ENCODE measurements around the gene MCHR2.

GRCh38 chr6:99967052-99967451 is 27.0 kb downstream of the MCHR2 start:
- TF ChIP-seq CTCF (optimal IDR thresholded peaks at IDR 0.05 in 1 of 3, IDR thresholded peaks at IDR 0.05 in 1 of 3, conservative IDR thresholded peaks at IDR 0.05 in 1 of 3; ENCODE audit: extremely low read depth in 1 of 3, insufficient read depth in 2 of 3, low read length in 3 of 3): no peak
- no peak for TF ChIP-seq EZH2 (IDR thresholded peaks at IDR 0.05; ENCODE audit: low read length)

Data from keratinocyte (primary cell).